Astrocyte of the spinal cord (primary cell): Measurements from ENCODE around the gene NHLRC1.

Experiments used
- DNase-seq: peaks from one replicate; pipeline ENCODE4 v3.0.0; 2011; ENCODE audit warnings: low read depth, low spot score
- H3K4me3 ChIP-seq: 2 replicates; pipeline ENCODE4 v1.5.1; 2011; ENCODE audit warnings: low read depth, mild to moderate bottlenecking, low read length, moderate library complexity
- in situ Hi-C: cut with HindIII; loops from 2 replicates; pipeline ENCODE4 v1.10.0; 2017; ENCODE audit warnings: low sequenced_read_pairs
- TF ChIP-seq, protein P1 (sequence below): IDR thresholded peaks from 2 replicates; pipeline ENCODE4 v1.5.1; 2012; ENCODE audit warnings: low read depth, mild to moderate bottlenecking, low read length, inconsistent platforms

The NHLRC1 gene

DNA sequence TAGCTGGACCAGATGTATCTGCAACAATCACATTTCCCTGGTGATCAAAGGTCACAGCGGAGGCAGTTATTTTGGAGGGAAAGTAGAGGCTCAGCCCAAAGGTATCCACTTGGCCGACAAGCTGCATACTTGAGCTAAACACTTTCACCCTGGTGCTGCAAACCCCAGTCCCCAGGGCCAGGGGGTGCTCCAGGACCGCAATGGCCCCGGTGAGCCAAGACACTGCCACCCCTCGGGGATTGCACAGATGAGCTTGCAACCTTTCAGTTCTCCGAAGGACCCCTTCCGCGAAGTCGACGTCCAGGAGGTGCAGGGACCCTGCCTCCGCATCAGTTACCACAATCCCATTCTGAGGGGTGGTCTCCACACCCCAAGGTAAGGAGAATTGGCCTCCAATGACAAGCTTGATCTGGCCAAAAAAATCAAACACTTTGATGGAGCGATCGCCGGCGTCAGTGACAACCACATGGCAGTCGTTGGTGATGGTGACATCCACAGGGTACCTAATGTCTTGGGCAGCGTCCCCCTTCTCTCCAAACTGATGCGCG, 823 bp downstream of the NHLRC1 start:
- DNase-seq: no peak
- H3K4me3 ChIP-seq: peak overlapping the region; percentile 35
- in situ Hi-C loops: no loop called here
- TF ChIP-seq, protein P1, sequence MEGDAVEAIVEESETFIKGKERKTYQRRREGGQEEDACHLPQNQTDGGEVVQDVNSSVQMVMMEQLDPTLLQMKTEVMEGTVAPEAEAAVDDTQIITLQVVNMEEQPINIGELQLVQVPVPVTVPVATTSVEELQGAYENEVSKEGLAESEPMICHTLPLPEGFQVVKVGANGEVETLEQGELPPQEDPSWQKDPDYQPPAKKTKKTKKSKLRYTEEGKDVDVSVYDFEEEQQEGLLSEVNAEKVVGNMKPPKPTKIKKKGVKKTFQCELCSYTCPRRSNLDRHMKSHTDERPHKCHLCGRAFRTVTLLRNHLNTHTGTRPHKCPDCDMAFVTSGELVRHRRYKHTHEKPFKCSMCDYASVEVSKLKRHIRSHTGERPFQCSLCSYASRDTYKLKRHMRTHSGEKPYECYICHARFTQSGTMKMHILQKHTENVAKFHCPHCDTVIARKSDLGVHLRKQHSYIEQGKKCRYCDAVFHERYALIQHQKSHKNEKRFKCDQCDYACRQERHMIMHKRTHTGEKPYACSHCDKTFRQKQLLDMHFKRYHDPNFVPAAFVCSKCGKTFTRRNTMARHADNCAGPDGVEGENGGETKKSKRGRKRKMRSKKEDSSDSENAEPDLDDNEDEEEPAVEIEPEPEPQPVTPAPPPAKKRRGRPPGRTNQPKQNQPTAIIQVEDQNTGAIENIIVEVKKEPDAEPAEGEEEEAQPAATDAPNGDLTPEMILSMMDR: no peak

DNA sequence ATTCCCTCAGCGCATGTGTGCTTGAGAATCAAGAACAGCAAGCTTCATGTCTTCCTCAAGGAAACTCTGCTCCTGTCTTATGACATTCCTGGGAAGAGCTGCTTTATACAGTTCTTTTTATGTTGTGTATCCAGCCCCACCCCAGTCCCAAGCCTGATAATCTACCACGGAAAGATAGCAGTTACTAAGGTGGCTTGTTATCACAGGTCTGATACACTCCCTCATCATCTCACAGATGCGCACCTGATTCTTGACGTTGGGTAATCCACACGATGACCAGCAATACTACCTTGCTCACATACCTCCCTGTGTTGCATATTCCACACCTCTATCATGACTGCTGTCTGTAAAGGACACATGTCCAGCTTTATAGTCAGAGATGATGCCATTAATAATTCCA, 3.2 kb downstream of the NHLRC1 start:
- in situ Hi-C loops: no loop called here
- TF ChIP-seq, protein P1: no peak

DNA sequence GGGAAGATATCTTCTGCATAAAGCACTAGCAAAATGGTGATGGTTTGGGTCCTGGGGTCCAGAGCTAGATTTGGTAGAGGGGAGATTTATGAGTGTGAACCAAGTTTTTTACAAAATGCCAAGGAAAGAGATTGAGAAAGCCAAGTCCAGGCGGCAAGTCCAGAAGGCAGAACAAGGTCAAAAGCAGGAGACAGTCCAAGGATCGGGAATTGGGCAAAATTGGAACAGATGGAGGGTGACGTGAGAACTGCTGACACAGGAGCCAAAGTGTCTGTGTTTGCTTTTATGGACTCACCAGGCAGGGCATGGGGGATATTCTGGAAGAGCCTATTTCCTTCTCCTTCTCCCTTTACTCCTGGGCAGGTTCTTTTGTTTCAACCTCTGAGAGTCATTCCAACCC, 4.1 kb downstream of the NHLRC1 start:
- in situ Hi-C loops: no loop called here
- no peak overlapping the region for H3K4me3 ChIP-seq
- DNase-seq: no peak
- TF ChIP-seq, protein P1: no peak

More for the DNA sequence above, 3.2 kb downstream of the NHLRC1 start:
- DNase-seq: no peak
- H3K4me3 ChIP-seq: no peak overlapping the region

DNA sequence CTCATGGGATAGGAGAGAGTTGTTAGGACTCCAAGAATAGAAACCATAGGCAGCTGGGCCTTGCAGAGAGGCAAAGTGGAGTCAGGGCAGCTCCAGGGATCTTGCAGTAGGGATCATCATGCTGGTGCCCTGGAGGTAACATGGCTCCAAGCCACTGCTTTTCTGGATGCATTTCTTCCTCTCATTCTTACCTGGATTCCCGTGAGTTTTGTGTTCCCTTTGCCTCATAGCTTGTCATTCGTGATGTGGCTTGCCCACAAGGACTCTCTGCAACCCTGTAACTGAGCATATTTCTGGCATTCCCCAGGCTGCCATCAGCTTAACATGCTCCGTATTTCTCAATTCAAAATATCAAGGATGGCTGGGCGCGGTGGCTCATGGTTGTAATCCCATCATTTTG, 5.3 kb downstream of the NHLRC1 start:
- DNase-seq: no peak
- TF ChIP-seq, protein P1: no peak
- in situ Hi-C loops: no loop called here

DNA sequence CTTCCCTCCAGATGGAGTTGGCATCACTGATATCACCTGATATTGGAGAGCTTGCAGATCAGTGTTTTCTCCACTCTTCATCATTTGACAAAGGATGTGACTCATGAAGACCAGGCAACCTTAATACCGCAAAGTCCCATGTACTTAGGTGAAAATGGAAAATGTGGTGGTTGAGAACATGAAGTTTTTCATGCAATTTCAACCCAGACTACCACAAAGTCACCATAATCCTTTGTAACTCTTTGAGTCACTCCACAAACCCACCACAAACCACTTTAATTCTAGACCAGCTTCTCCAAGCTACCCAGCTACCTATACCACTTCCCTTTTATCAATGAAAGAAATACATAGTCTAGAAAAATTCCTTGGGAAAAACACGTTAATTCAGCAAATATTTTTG, 7.1 kb downstream of the NHLRC1 start:
- DNase-seq: peak; percentile 47
- TF ChIP-seq, protein P1: no peak
- in situ Hi-C loops: no loop called here
- H3K4me3 ChIP-seq: no peak overlapping the region

More for the DNA sequence above, 5.3 kb downstream of the NHLRC1 start:
- no peak overlapping the region for H3K4me3 ChIP-seq

DNA sequence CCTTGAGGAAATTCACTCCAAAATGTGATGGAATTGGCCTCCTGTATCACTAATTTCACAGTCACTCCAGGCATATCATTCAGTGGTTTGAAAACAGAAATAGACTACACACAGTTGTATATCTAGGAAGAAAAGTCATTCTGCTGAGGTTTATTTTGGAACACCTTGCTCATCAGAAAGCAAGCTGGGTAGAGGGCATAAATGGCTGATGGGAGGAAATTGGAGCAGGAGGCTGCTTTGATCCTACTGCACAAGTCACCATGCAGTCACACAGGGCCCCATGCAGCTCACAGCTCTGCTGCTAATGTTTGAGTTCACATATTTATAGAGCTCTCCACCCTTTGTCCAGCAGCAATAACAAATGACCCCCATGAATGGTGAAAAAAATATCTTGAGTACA, 12.3 kb downstream of the NHLRC1 start:
- in situ Hi-C loops: no loop called here

More for the DNA sequence above, 12.3 kb downstream of the NHLRC1 start:
- peak; percentile 32 for DNase-seq
- TF ChIP-seq, protein P1: no peak
- no peak overlapping the region for H3K4me3 ChIP-seq
